ENCODE data around the gene OGFR. TPM values are rescaled to one million over a fixed set of nuclear protein-coding genes. Genes with fewer than 3 reads are reported as not detected.

Gene OGFR
- total RNA-seq, 1 donor: 33.7 TPM

DNA sequence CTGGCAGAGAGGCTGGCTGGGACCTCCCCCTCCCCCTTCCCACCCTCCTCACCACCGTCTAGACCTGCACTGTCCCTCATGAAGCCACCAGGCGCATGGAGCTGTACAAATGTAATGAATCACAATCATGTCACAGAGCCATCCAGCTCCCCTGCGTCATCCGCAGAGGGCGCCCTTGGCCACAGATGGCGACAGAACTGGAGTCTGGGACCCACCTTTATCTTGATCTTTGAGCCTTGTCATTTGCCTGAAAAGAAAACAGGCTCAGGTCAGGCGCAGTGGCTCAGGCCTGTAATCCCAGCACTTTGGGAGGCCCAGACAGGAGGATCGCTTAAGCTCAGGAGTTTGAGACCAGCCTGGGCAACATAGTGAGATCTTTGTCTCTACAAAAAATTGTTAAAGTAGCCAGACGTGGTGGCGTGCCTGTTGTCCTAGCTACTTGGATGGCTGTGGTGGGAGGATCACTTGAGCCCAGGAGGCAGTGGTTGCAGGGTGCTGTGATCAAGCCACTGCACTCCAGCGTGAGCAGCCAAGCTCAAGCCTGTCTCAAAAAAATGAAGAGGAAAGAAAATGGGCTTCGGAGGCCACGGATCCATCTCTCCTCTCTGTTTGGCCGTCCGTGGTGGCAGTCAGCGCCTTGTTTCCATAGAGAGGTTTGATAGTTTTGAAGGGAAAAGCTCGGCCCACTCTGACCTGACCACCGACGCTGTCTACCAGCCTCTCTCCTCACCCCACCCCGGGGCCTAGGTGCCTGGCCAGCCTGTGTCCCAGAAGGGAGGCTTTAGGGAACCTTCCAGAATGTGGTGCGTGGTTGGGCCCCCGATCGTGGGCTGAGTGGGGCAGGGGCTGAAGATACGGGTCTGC lies 18.4 kb downstream of the OGFR start:
- H3K4me3 ChIP-seq (ENCODE audit: low read depth, low read length): no peak overlapping the region
- peak; percentile 34 for DNase-seq (ENCODE audit: low read depth)
- TF ChIP-seq, protein P1, sequence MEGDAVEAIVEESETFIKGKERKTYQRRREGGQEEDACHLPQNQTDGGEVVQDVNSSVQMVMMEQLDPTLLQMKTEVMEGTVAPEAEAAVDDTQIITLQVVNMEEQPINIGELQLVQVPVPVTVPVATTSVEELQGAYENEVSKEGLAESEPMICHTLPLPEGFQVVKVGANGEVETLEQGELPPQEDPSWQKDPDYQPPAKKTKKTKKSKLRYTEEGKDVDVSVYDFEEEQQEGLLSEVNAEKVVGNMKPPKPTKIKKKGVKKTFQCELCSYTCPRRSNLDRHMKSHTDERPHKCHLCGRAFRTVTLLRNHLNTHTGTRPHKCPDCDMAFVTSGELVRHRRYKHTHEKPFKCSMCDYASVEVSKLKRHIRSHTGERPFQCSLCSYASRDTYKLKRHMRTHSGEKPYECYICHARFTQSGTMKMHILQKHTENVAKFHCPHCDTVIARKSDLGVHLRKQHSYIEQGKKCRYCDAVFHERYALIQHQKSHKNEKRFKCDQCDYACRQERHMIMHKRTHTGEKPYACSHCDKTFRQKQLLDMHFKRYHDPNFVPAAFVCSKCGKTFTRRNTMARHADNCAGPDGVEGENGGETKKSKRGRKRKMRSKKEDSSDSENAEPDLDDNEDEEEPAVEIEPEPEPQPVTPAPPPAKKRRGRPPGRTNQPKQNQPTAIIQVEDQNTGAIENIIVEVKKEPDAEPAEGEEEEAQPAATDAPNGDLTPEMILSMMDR (IDR thresholded peaks at IDR 0.05; ENCODE audit: insufficient read depth, low read depth, low read length): peak; percentile 41

DNA sequence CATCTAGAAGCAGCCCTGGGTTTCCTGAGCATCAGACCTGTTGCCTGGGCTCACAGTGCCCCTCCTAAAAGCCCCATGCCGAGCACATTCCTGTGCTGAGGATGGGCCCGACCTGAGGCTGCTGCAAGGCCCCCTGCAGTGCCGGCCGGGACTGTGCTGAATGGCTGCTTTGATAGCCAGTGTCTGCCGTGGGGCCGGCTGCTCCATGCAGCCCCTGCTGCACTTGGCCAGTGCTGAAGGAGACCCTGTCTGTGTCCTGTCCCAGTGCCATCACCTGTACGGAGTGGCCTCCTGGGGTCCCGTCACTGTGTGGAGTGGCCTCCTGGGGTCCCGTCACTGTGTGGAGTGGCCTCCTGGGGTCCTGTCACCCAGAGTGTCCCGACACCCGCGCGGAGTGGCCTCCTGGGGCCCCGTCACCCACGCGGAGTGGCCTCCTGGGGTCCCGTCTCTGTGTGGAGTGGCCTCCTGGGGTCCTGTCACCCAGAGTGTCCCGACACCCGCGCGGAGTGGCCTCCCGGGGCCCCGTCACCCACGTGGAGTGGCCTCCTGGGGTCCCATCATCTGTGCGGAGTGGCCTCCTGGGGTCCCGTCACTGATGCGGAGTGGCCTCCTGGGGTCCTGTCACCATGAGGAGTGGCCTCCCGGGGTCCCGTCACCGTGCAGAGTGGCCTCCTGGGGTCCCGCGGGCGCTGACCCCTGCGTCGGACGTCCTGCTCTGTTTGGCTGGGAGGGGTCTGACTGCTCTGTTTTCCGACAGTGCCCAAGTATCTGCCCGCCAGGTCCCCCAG lies 19.2 kb downstream of the OGFR start:
- H3K4me3 ChIP-seq (ENCODE audit: low read depth, low read length): no peak overlapping the region
- TF ChIP-seq, protein P1 (IDR thresholded peaks at IDR 0.05; ENCODE audit: insufficient read depth, low read depth, low read length): no peak
- DNase-seq (ENCODE audit: low read depth): no peak

DNA sequence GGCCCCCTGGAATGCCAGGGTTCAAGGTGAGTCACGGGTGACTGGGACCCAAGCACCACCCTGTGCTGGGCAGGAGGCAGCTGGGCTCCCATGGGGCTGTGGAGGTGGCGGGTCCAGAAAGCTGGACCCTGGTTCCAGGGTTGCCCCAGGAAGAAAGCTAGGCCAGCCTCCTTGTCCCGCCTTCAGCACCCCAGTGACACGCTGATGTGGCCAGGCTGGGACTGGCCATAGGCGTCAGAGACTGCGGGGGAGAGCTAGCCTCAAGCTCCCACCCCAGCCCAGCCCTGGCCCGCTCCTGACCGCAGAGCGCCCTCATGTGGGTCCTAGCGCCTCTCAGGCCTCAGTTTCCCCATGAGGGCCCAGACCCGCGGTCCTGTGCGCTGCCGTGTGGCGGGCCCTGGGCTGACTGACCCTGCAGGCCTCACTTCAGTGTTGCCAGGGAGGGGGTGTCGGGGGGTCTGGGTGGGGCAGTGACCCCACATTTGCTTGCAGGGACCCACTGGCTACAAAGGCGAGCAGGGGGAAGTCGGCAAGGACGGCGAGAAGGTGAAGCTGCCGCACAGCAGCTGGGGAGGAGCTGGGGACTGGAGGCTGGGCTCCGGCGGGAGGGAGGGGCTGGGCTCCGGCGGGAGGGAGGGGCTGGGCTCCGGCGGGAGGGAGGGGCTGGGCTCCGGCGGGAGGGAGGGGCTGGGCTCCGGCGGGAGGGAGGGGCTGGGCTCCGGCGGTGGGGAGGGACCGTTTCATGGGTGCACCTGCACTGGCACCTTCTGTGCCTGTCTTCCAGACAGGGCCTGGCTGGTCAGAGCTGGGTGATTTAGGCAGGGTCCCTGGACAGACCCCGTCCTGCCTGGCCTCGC lies 20.1 kb downstream of the OGFR start:
- TF ChIP-seq, protein P1 (IDR thresholded peaks at IDR 0.05; ENCODE audit: insufficient read depth, low read depth, low read length): no peak
- peak; percentile 42 for DNase-seq (ENCODE audit: low read depth)
- peak overlapping the region; percentile 30 for H3K4me3 ChIP-seq (ENCODE audit: low read depth, low read length)

DNA sequence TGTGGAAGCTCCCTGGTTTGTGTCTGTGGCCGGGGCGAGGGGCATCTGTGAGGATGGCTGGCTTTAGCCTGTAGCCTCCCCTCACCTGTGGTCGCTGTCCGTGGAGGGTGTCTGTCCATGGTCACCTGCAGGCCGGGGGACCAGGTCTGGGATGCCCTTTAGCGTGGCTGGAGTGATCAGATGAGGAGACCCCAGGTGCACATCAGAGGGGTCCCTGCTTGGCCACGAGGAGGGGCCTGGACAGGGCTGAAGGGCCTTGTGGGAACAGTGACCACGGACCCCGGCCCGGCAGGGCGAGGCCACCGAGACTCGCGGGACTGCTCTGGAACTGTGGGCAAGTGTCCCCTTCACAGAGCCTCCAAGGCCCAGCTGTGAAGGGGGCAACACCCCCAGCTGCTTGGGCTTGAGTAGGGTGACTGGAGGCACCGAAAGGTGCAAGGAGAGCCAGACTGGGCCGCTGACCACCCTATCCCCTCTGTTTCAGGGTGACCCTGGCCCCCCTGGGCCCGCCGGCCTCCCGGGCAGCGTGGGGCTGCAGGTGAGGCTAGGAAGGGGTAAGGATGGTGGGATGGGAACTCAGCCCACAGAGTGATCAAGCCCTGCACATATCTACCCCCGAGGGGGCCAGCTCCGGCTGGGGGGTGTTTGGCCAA lies 20.8 kb downstream of the OGFR start:
- H3K4me3 ChIP-seq (ENCODE audit: low read depth, low read length): no peak overlapping the region
- DNase-seq (ENCODE audit: low read depth): no peak
- TF ChIP-seq, protein P1 (IDR thresholded peaks at IDR 0.05; ENCODE audit: insufficient read depth, low read depth, low read length): no peak

DNA sequence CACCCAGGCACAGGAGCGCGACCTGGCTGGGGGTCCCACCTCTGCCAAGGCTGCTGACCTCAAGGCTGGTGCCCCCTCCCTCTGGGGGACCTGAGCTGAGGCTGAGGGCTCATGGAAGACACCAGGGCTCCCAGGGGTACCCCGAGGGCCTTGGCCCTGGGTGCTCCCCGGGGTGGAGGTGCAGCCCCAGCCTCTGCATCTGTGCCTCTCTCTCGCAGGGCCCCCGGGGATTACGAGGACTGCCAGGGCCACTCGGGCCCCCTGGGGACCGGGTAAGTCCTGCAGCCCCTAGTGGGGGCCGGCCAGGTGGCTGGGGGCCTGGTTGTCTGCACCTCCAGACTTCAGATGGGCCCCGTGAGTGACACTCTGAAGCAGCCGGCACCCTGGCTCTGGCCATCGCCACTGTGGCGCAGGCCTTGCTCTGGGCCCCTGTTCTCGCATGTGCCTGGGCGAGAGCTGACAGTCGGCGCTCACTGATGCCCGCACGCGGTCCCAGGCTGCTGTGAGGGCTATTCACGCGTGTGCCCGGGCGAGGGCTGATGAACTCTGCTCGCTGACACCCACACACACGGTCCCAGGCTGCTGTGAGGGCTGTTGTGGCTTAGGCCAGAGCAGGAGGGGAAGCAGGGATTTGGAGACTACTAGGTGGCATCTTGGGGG lies 21.5 kb downstream of the OGFR start:
- H3K4me3 ChIP-seq (ENCODE audit: low read depth, low read length): no peak overlapping the region
- no peak for DNase-seq (ENCODE audit: low read depth)
- TF ChIP-seq, protein P1 (IDR thresholded peaks at IDR 0.05; ENCODE audit: insufficient read depth, low read depth, low read length): no peak
